MM.1S (cell line): Measurements from ENCODE around the gene ARHGEF33.

ENCODE experiments used
- EZH2phosphoT487 ChIP-seq: fragments of 300-600 bp; sonication (generic); IDR thresholded peaks from 2 replicates; pipeline ENCODE4 v1.6.1; 2018; ENCODE audit warnings: antibody characterized with exemption, low read length
- TF ChIP-seq, protein P1 (sequence below): fragments of 300-600 bp; sonication (generic); IDR thresholded peaks from 2 replicates; pipeline ENCODE4 v1.5.1; 2016; ENCODE audit warnings: antibody characterized with exemption, low read length, mixed read lengths

- no peak for TF ChIP-seq EZH2phosphoT487
- TF ChIP-seq, protein P1, sequence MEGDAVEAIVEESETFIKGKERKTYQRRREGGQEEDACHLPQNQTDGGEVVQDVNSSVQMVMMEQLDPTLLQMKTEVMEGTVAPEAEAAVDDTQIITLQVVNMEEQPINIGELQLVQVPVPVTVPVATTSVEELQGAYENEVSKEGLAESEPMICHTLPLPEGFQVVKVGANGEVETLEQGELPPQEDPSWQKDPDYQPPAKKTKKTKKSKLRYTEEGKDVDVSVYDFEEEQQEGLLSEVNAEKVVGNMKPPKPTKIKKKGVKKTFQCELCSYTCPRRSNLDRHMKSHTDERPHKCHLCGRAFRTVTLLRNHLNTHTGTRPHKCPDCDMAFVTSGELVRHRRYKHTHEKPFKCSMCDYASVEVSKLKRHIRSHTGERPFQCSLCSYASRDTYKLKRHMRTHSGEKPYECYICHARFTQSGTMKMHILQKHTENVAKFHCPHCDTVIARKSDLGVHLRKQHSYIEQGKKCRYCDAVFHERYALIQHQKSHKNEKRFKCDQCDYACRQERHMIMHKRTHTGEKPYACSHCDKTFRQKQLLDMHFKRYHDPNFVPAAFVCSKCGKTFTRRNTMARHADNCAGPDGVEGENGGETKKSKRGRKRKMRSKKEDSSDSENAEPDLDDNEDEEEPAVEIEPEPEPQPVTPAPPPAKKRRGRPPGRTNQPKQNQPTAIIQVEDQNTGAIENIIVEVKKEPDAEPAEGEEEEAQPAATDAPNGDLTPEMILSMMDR: no peak
Observed at GRCh38 chr2:38922902-38923301, 33.2 kb downstream of the ARHGEF33 start.
